C4-2B (cell line): ENCODE data around the gene USP36.

ENCODE experiments used
- ZFX ChIP-seq: fragments of 450-650 bp; IDR thresholded peaks from 2 replicates; pipeline ENCODE4 v1.6.1; 2017
- TF ChIP-seq, protein P1 (sequence below): fragments of 450-650 bp; conservative IDR thresholded peaks from 2 replicates; pipeline ENCODE4 v1.5.1; 2017; ENCODE audit warnings: mild to moderate bottlenecking

DNA sequence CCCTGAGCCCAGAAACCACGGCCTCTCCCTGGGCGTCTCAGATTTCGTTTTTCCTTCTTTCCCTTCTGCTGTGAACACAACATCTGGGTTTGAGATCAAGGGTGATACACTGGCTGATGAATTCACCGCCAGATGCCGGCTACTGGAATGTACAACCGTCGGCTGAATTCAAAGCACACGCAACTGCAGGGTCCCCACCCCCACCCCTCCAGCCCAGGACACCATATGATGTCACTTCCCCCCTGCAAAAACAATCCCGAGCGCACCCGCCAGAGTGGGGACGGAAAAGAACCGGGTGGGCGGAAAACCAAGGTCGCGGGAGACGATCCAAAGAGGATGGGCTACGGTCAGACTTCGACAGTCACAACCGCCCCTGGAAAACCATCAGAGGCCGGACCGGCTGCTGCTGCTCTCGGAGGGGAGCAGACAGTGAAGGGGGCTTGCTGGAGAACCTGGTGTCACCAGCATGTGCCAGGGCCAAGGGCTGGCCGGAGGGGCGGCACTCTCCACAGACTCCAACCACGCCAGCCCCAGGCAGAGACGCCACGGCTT is 39.1 kb upstream of the USP36 start:
- TF ChIP-seq ZFX, result no peak
- TF ChIP-seq, protein P1, sequence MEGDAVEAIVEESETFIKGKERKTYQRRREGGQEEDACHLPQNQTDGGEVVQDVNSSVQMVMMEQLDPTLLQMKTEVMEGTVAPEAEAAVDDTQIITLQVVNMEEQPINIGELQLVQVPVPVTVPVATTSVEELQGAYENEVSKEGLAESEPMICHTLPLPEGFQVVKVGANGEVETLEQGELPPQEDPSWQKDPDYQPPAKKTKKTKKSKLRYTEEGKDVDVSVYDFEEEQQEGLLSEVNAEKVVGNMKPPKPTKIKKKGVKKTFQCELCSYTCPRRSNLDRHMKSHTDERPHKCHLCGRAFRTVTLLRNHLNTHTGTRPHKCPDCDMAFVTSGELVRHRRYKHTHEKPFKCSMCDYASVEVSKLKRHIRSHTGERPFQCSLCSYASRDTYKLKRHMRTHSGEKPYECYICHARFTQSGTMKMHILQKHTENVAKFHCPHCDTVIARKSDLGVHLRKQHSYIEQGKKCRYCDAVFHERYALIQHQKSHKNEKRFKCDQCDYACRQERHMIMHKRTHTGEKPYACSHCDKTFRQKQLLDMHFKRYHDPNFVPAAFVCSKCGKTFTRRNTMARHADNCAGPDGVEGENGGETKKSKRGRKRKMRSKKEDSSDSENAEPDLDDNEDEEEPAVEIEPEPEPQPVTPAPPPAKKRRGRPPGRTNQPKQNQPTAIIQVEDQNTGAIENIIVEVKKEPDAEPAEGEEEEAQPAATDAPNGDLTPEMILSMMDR, result no peak
